RPMI8226 (cell line): Measurements from ENCODE around the gene ERN1.
"Not testable (repeated sequence)": the region's sequence is repeated elsewhere in the genome, so short reads cannot be mapped to it uniquely, and the experiment has no call there.

Source experiments
- DNase-seq: peaks from one replicate; pipeline ENCODE4 v3.0.0-alpha.2; 2015

The ERN1 gene

GRCh38 chr17:64129765-64130558 lies at the start of gene ERN1:
Gene ERN1, minus strand, starts transcription at chr17:64130144. Its CDS starts 115 bp downstream, at chr17:64130029.
- peak; percentile 91 for DNase-seq

GRCh38 chr17:64179024-64179423 lies 49.1 kb upstream of the ERN1 start:
- not testable (repeated sequence) for DNase-seq

- no peak for DNase-seq
Observed at GRCh38 chr17:64178011-64178825, 48.3 kb upstream of the ERN1 start.

GRCh38 chr17:64177311-64178010 lies 47.5 kb upstream of the ERN1 start:
- DNase-seq: no peak

GRCh38 chr17:64176556-64176955 lies 46.6 kb upstream of the ERN1 start:
- no peak for DNase-seq

- no peak for DNase-seq
Observed at GRCh38 chr17:64174686-64175456, 44.9 kb upstream of the ERN1 start.

- DNase-seq: no peak
Observed at GRCh38 chr17:64173646-64174045, 43.7 kb upstream of the ERN1 start.

- DNase-seq: no peak
Observed at GRCh38 chr17:64172510-64172909, 42.6 kb upstream of the ERN1 start.

- no peak for DNase-seq
Observed at GRCh38 chr17:64171041-64171440, 41.1 kb upstream of the ERN1 start.

- DNase-seq: no peak
Observed at GRCh38 chr17:64170286-64170685, 40.3 kb upstream of the ERN1 start.

- DNase-seq: not testable (repeated sequence)
Observed at GRCh38 chr17:64167666-64168065, 37.7 kb upstream of the ERN1 start.

- no peak for DNase-seq
Observed at GRCh38 chr17:64166876-64167275, 36.9 kb upstream of the ERN1 start.

GRCh38 chr17:64165347-64165746 lies 35.4 kb upstream of the ERN1 start:
- no peak for DNase-seq

- DNase-seq: no peak
Observed at GRCh38 chr17:64164596-64165285, 34.8 kb upstream of the ERN1 start.

GRCh38 chr17:64163468-64163867 lies 33.5 kb upstream of the ERN1 start:
- no peak for DNase-seq

- DNase-seq: no peak
Observed at GRCh38 chr17:64162554-64162953, 32.6 kb upstream of the ERN1 start.

- no peak for DNase-seq
Observed at GRCh38 chr17:64161380-64162176, 31.6 kb upstream of the ERN1 start.

- DNase-seq: no peak
Observed at GRCh38 chr17:64160378-64160777, 30.4 kb upstream of the ERN1 start.

GRCh38 chr17:64158831-64159590 lies 29.1 kb upstream of the ERN1 start:
- no peak for DNase-seq

GRCh38 chr17:64158406-64158805 lies 28.5 kb upstream of the ERN1 start:
- DNase-seq: no peak
